ENCODE data around the gene DYNLT2. TPM values are rescaled to one million over a fixed set of nuclear protein-coding genes. Genes with fewer than 3 reads are reported as not detected.

Gene DYNLT2
- polyA plus RNA-seq, 1 of the 3 experiments (the other 2 are of a cell fraction): 0.81 TPM

GRCh38 chr6:169791721-169792131 lies 40.4 kb upstream of the DYNLT2 start:
- no peak overlapping the region for H3K4me3 ChIP-seq (ENCODE audit: low read depth in 2 of 2, low read length in 1 of 2)
- no peaks in the 10 kb centered on the region for H3K36me3 ChIP-seq (replicated peaks in 1 of 2; ENCODE audit: control insufficient read depth in 1 of 2, insufficient read depth in 2 of 2, low read length in 1 of 2)
- no peak overlapping the region for H3K9ac ChIP-seq
- peaks cover 0 to 14% of the 10 kb centered on the region in 2 experiments; a peak in 1 of 4 replicates for H3K4me1 ChIP-seq (ENCODE audit: control insufficient read depth in 1 of 2, insufficient read depth in 2 of 2, low read depth in 1 of 2, low read length in 1 of 2)
- CTCF ChIA-PET: interaction anchor here (1.4 to 4.6 kb wide), 4 partner anchors 11 to 740 kb away, joined by 6 to 80 read pairs (median 52); no protein-coding TSS in a partner anchor
- 97% methylated on average over 5 of the region's 6 CpGs for WGBS (ENCODE audit: low lambda C conversion rate)
- no peak for TF ChIP-seq FOSL2 (IDR thresholded peaks at IDR 0.05; ENCODE audit: borderline replicate concordance, low read depth)
- H3K79me2 ChIP-seq (ENCODE audit: insufficient read depth): no peaks in the 10 kb centered on the region
- H3F3A ChIP-seq (replicated peaks; ENCODE audit: insufficient read depth): no peaks in the 10 kb centered on the region
- H2AFZ ChIP-seq (ENCODE audit: low read depth): no peak overlapping the region
- no peak overlapping the region for H3K4me2 ChIP-seq
- DNase-seq: no peak
- POLR2A ChIA-PET: no interaction called here
- H3K9me2 ChIP-seq: no peaks in the 10 kb centered on the region
- no peak overlapping the region for H3K27ac ChIP-seq (ENCODE audit: low read depth in 2 of 2, low read length in 1 of 2)
- H3K9me3 ChIP-seq: no peaks in the 10 kb centered on the region
- no peaks in the 10 kb centered on the region for H4K20me1 ChIP-seq (ENCODE audit: insufficient read depth)
- no peaks in the 10 kb centered on the region for H3K27me3 ChIP-seq (ENCODE audit: insufficient read depth)

- Histone ChIP-seq H4K20me1 (ENCODE audit: insufficient read depth) (no peaks in the 10 kb centered on the region), H3K79me2 (ENCODE audit: insufficient read depth) (no peaks in the 10 kb centered on the region), H3K4me1 (ENCODE audit: control insufficient read depth in 1 of 2, insufficient read depth in 2 of 2, low read depth in 1 of 2, low read length in 1 of 2) (peaks cover 0 to 14% of the 10 kb centered on the region in 2 experiments; a peak in 1 of 4 replicates), H3K9me3 (no peaks in the 10 kb centered on the region), H3K4me2 (peak overlapping the region; percentile 82), H2AFZ (ENCODE audit: low read depth) (peak overlapping the region; percentile 67), H3K27me3 (ENCODE audit: insufficient read depth) (no peaks in the 10 kb centered on the region), H3K9me2 (no peaks in the 10 kb centered on the region), H3K36me3 (replicated peaks in 1 of 2; ENCODE audit: control insufficient read depth in 1 of 2, insufficient read depth in 2 of 2, low read length in 1 of 2) (no peaks in the 10 kb centered on the region), H3K27ac (ENCODE audit: low read depth in 2 of 2, low read length in 1 of 2) (peak overlapping the region; percentile 5 to 28; a peak in 2 of 4 replicates), H3K4me3 (ENCODE audit: low read depth in 2 of 2, low read length in 1 of 2) (peak overlapping the region; percentile 51 to 54), H3K9ac (peak overlapping the region; percentile 30; the same call in 1 of the 2 replicates), H3F3A (replicated peaks; ENCODE audit: insufficient read depth) (no peaks in the 10 kb centered on the region)
- DNase-seq: peak; percentile 94
- ChIA-PET CTCF (interaction anchor here (0.6 to 4.6 kb wide), 62 partner anchors 13 to 833 kb away, joined by 3 to 80 read pairs (median 4); partner anchors contain the start of genes C6orf120, DYNLT2, ERMARD and PDCD2), POLR2A (interaction anchor here (1.0 kb wide), 1 partner anchor 16 kb away, joined by 3 read pairs; no protein-coding TSS in a partner anchor)
- 19% methylated on average over 35 of the region's 61 CpGs for WGBS (ENCODE audit: low lambda C conversion rate)
- TF ChIP-seq SIN3A (IDR thresholded peaks at IDR 0.05; ENCODE audit: borderline replicate concordance, low read depth, low read length) (0 out of 2 replicates have a peak, but pooled peaks have one; percentile 7), EP300 (IDR thresholded peaks at IDR 0.05; ENCODE audit: borderline replicate concordance in 1 of 2, low read depth in 1 of 2, low read length in 1 of 2) (no peak), MEF2A (IDR thresholded peaks at IDR 0.05; ENCODE audit: borderline replicate concordance, low read depth) (no peak), IRF3 (IDR thresholded peaks at IDR 0.05; ENCODE audit: low read depth, low read length) (no peak), NFIC (IDR thresholded peaks at IDR 0.05; ENCODE audit: borderline replicate concordance) (no peak), CTCF (IDR thresholded peaks at IDR 0.05) (peak; percentile 95), RAD21 (IDR thresholded peaks at IDR 0.05; ENCODE audit: low read length) (peak; percentile 87), RXRA (IDR thresholded peaks at IDR 0.05; ENCODE audit: borderline replicate concordance, low read depth) (no peak), CHD2 (IDR thresholded peaks at IDR 0.05; ENCODE audit: low read length, partially characterized antibody) (peak; percentile 8), MAX (IDR thresholded peaks at IDR 0.05; ENCODE audit: low read depth) (peak; percentile 71), FOSL2 (IDR thresholded peaks at IDR 0.05; ENCODE audit: borderline replicate concordance, low read depth) (no peak), POLR2AphosphoS5 (IDR thresholded peaks at IDR 0.05; ENCODE audit: low read depth, low read length) (no peak), SMC3 (IDR thresholded peaks at IDR 0.05; ENCODE audit: low read depth, low read length) (peak; percentile 87), ELF1 (IDR thresholded peaks at IDR 0.05) (no peak), MXI1 (IDR thresholded peaks at IDR 0.05; ENCODE audit: low read depth, low read length) (peak; percentile 78), TCF12 (IDR thresholded peaks at IDR 0.05) (no peak), EZH2phosphoT487 (IDR thresholded peaks at IDR 0.05; ENCODE audit: borderline replicate concordance, low read depth) (no peak), GATA2 (CRISPR knock-in tag; IDR thresholded peaks at IDR 0.05) (no peak), PBX3 (IDR thresholded peaks at IDR 0.05) (0 out of 2 replicates have a peak, but pooled peaks have one; percentile 17), FOXM1 (IDR thresholded peaks at IDR 0.05; ENCODE audit: low read depth) (no peak), JUND (IDR thresholded peaks at IDR 0.05) (no peak), RCOR1 (IDR thresholded peaks at IDR 0.05; ENCODE audit: low read length) (no peak; the same call in 1 of the 2 replicates), RFX5 (IDR thresholded peaks at IDR 0.05; ENCODE audit: low read length) (no peak)
Measured at GRCh38 chr6:169789944-169790927, 38.9 kb upstream of the DYNLT2 start.
